GM23248 (cell line): ENCODE data around the gene PSMD2. TPM values are rescaled to one million over a fixed set of nuclear protein-coding genes. Genes with fewer than 3 reads are reported as not detected.
A peak's percentile ranks its signal among the peaks of the same experiment; 100 is the strongest.

ENCODE experiments used
- DNase-seq: peaks from one replicate; pipeline ENCODE4 v3.0.0-alpha.2; 2015
- H2AFZ ChIP-seq: fragments of 200-600 bp; sonication (generic); 2 replicates; pipeline ENCODE4 v1.6.1; 2016; ENCODE audit warnings: antibody characterized with exemption
- H3F3A ChIP-seq: fragments of 200-600 bp; sonication (generic); 2 replicates; pipeline ENCODE4 v1.6.1; 2016; ENCODE audit warnings: mild to moderate bottlenecking, antibody characterized with exemption, mixed run types; ENCODE audit not compliant: insufficient read depth
- H3K27ac ChIP-seq: fragments of 200-600 bp; sonication (generic); 2 replicates; pipeline ENCODE4 v1.5.1; 2016; ENCODE audit warnings: mild to moderate bottlenecking
- H3K27me3 ChIP-seq: fragments of 200-600 bp; sonication (generic); replicated peaks from 2 replicates; pipeline ENCODE4 v1.6.1; 2016; ENCODE audit warnings: mild to moderate bottlenecking; ENCODE audit not compliant: insufficient read depth
- H3K36me3 ChIP-seq: fragments of 200-600 bp; sonication (generic); 2 replicates; pipeline ENCODE4 v1.6.1; 2016; ENCODE audit warnings: low read depth, mild to moderate bottlenecking
- H3K4me1 ChIP-seq: fragments of 200-600 bp; sonication (generic); 2 replicates; pipeline ENCODE4 v1.6.1; 2016; ENCODE audit warnings: mild to moderate bottlenecking; ENCODE audit not compliant: insufficient read depth
- H3K4me2 ChIP-seq: fragments of 200-600 bp; sonication (generic); one replicate; pipeline ENCODE4 v1.6.1; 2016; ENCODE audit warnings: mild to moderate bottlenecking; ENCODE audit not compliant: unreplicated experiment
- H3K4me3 ChIP-seq: fragments of 200-600 bp; sonication (generic); 2 replicates; pipeline ENCODE4 v1.5.1; 2016; ENCODE audit warnings: mild to moderate bottlenecking
- H3K79me2 ChIP-seq: fragments of 200-600 bp; sonication (generic); 2 replicates; pipeline ENCODE4 v1.6.1; 2016; ENCODE audit warnings: mild to moderate bottlenecking; ENCODE audit not compliant: insufficient read depth
- H3K9ac ChIP-seq: fragments of 200-600 bp; sonication (generic); 2 replicates; pipeline ENCODE4 v1.6.1; 2016; ENCODE audit warnings: mild to moderate bottlenecking
- H3K9me2 ChIP-seq: fragments of 200-600 bp; sonication (generic); 2 replicates; pipeline ENCODE4 v1.6.1; 2016; ENCODE audit warnings: mixed run types, mild to moderate bottlenecking, moderate library complexity; ENCODE audit not compliant: insufficient read depth
- H3K9me3 ChIP-seq: fragments of 200-600 bp; sonication (generic); one replicate; pipeline ENCODE4 v1.6.1; 2017; ENCODE audit warnings: low read depth
- H4K20me1 ChIP-seq: fragments of 200-600 bp; sonication (generic); 2 replicates; pipeline ENCODE4 v1.6.0; 2016; ENCODE audit not compliant: insufficient read depth
- EZH2 ChIP-seq: fragments of 200-600 bp; sonication (generic); IDR thresholded peaks from 2 replicates; pipeline ENCODE4 v1.6.1; 2018; ENCODE audit warnings: antibody characterized with exemption, mild to moderate bottlenecking; ENCODE audit not compliant: insufficient read depth, poor library complexity, severe bottlenecking
- EZH2phosphoT487 ChIP-seq: fragments of 200-600 bp; sonication (generic); IDR thresholded peaks from 2 replicates; pipeline ENCODE4 v1.6.1; 2018; ENCODE audit warnings: antibody characterized with exemption, moderate library complexity, mild to moderate bottlenecking, low read depth; ENCODE audit not compliant: insufficient read depth
- WGBS, 2 experiments: methylation state at CpG; one replicate each; pipeline ENCODE4 v1.1.6; 2015 to 2017; ENCODE audit warnings: low lambda C conversion rate in 2 of 2, low coverage in 1 of 2; ENCODE audit errors: missing lambda C conversion rate in 2 of 2; 5-methylcytosine and 5-hydroxymethylcytosine counted together
- in situ Hi-C: fragments of 300-500 bp; cut with MboI; formaldehyde crosslinking; loops from 2 replicates; pipeline ENCODE4 v1.15.0; 2020
- polyA plus RNA-seq: library from polyadenylated mRNA; unstranded; fragments of >200 nt; fragmentation: Nextera tagmentation; extraction: Ambion mirVana; gene quantifications from 2 replicates; pipeline ENCODE4 v1.2.1, GENCODE V29; 2016
- total RNA-seq: library from RNA; depleted of rRNA; stranded (reverse); fragments of >200 nt; shearing (Covaris generic); gene quantifications from 2 replicates; pipeline ENCODE4 v1.2.3, GENCODE V29; 2014; rRNA removed

PSMD2 gene
- total RNA-seq (596 and 602 TPM in 2 replicates), polyA plus RNA-seq (513 and 518 TPM in 2 replicates)

DNA sequence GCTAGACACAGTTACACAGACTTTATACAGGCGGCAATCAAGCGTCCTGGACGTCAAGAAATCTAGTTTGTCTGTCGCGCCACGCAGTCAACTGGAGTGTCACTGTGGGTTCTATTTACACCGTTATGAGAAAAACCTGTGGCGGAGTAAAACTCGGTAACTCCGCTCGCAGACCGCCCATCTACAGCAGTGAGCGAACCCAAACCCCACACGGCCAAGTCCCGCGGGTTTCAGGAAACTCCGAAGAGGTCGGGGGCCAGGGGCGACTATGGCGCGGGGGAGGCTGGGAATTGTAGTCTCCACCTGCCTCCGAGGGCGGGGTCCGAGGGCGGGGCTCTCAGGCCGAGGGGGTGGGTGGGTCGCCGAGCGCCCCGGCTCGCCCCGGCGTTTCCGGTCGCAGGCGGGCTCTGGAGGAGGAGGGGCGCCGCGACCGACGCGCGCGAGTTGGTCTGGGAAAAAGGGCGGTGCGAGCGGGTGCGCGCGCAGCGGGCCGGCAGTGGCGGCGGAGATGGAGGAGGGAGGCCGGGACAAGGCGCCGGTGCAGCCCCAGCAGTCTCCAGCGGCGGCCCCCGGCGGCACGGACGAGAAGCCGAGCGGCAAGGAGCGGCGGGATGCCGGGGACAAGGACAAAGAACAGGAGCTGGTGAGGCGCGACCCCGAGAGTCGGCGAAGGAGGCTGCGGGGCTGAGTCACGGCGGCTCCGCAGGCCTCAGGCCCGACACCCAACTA, at the start of gene PSMD2:
Gene PSMD2 (plus strand): TSS at position 483 of the 729 bp plus-strand sequence. CDS start 26 bp downstream, at position 509.
- 0 to 1% methylated on average over 53 to 69 of the region's 78 CpGs for WGBS, 2 experiments
- peak; percentile 98 for DNase-seq
- Histone ChIP-seq H2AFZ (peak within 1 kb of the TSS; percentile 99), H3K36me3 (peaks cover 35% of the 10 kb centered on the region), H3K27me3 (no peaks in the 10 kb centered on the region), H3K9ac (peak within 1 kb of the TSS; percentile 91), H3K4me1 (peaks cover 19% of the 10 kb centered on the region), H3K9me2 (no peaks in the 10 kb centered on the region), H3K4me2 (peak within 1 kb of the TSS; percentile 91), H3K79me2 (peaks cover 49% of the 10 kb centered on the region), H3K9me3 (no peaks in the 10 kb centered on the region), H4K20me1 (no peaks in the 10 kb centered on the region), H3K27ac (peak within 1 kb of the TSS; percentile 83), H3F3A (peaks cover 25% of the 10 kb centered on the region), H3K4me3 (peak within 1 kb of the TSS; percentile 97)
- TF ChIP-seq EZH2phosphoT487 (no peak), EZH2 (no peak)
- in situ Hi-C loops: no loop called here

DNA sequence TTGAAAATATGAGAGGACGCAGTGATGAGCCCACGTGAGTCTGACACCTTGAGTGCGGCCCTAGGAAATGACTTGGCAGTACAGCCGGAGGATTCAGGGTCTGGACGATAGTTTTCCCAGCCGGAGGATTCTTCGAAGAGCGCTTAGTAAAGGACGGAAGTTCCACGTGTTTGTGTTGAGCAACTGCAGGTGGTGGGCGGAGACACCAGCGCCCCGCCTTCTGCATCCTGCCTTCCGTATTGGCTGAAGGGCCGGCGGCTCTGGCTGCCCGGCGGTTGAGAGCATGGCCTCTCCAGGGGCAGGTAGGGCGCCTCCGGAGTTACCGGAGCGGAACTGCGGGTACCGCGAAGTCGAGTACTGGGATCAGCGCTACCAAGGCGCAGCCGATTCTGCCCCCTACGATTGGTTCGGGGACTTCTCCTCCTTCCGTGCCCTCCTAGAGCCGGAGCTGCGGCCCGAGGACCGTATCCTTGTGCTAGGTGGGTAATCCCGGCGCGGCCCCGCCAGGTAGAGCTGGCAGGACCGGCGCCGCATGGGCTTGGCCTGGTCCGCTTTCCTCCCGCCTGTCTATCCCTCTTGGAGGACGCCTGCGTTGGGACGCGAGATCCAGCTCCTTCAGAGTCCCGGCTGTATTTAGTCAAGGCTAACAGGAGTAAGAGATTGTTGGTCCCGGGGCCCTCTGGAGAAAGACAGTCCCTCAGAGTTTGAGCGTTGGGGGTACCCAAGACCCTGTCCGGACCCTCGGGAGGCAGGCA, 49.5 kb upstream of the PSMD2 start, which contains the start of gene EEF1AKMT4:
Gene EEF1AKMT4 (plus strand): TSS at position 261 of the 755 bp plus-strand sequence. CDS start 23 bp downstream, at position 284.
- Histone ChIP-seq H3K4me2 (peak within 1 kb of the TSS; percentile 100), H3F3A (peaks cover 8% of the 10 kb centered on the region), H3K4me3 (peak within 1 kb of the TSS; percentile 97), H3K4me1 (no peaks in the 10 kb centered on the region), H2AFZ (peak within 1 kb of the TSS; percentile 100), H3K79me2 (peaks cover 35% of the 10 kb centered on the region), H3K27ac (peak within 1 kb of the TSS; percentile 89), H3K9me3 (no peaks in the 10 kb centered on the region), H3K27me3 (no peaks in the 10 kb centered on the region), H3K36me3 (no peaks in the 10 kb centered on the region), H3K9ac (peak within 1 kb of the TSS; percentile 94), H4K20me1 (no peaks in the 10 kb centered on the region), H3K9me2 (no peaks in the 10 kb centered on the region)
- in situ Hi-C loops: loop anchor here (10.0 kb wide), 1 partner anchor 355 kb away; no protein-coding TSS in a partner anchor
- peak; percentile 99 for DNase-seq
- WGBS, 2 experiments: 1% methylated on average over 49 to 54 of the region's 54 CpGs
- TF ChIP-seq EZH2phosphoT487 (no peak), EZH2 (no peak)

DNA sequence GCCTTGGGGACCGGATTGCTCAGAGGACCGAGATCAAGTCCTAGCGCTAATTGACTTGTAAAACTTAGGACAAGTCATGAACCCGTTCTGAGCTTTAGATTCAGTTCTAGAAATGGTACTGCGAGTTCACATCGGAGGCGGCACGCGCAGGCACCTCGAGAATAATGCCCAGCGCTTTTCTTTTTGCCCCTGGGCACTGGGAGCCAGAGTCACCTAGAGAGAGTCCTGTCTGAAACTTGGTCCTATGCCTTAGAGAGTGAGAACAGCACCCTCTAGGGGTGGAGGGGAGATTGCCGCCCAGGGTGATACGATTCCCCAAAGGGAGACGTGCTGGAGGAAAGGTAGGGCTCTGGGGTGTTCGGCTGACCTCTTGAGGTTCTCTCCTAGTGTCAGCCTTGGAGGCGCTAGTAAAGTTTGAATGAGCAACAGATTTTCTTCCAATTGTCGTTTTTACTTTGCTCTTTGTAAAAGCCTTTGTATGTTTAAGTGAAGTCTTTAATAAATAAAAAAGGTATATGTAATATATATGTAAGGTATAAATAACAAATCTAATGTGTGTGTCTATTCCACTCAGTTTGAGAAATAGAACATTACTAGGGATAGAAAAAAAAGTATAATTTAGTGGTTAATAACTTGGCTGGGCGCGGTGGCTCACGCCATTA, 48.7 kb upstream of the PSMD2 start:
- Histone ChIP-seq H3K27me3 (no peaks in the 10 kb centered on the region), H3K27ac (peak overlapping the region; percentile 10; the same call in 1 of the 2 replicates), H3K79me2 (peaks cover 35% of the 10 kb centered on the region), H2AFZ (peak overlapping the region; percentile 100), H3K36me3 (no peaks in the 10 kb centered on the region), H3K9me2 (no peaks in the 10 kb centered on the region), H3K9me3 (no peaks in the 10 kb centered on the region), H3F3A (peaks cover 8% of the 10 kb centered on the region), H3K4me1 (no peaks in the 10 kb centered on the region), H3K9ac (peak overlapping the region; percentile 72), H4K20me1 (no peaks in the 10 kb centered on the region), H3K4me3 (peak overlapping the region; percentile 97), H3K4me2 (peak overlapping the region; percentile 100)
- peak; percentile 86 for DNase-seq
- 12 to 13% methylated on average over 20 of the region's 20 CpGs for WGBS, 2 experiments
- in situ Hi-C loops: loop anchor here (10.0 kb wide), 1 partner anchor 355 kb away; no protein-coding TSS in a partner anchor
- TF ChIP-seq EZH2phosphoT487 (no peak), EZH2 (no peak)
